GM10248 (cell line): ENCODE measurements around the gene PDLIM5.
"Not testable (repeated sequence)": the region's sequence is repeated elsewhere in the genome, so short reads cannot be mapped to it uniquely, and the experiment has no call there.

Experiments
- CTCF ChIA-PET: fragments of 300-600 bp; sonication (Branson Sonifier 250); formaldehyde crosslinking; extraction: SDS; loops from one replicate; lab custom pipeline; 2021; ENCODE audit warnings: antibody characterized with exemption; lab: Yijun Ruan, JAX
- POLR2A ChIA-PET: fragments of 350-650 bp; sonication (Branson Sonifier 250); formaldehyde crosslinking; extraction: SDS; loops from one replicate; lab custom pipeline; 2020; ENCODE audit warnings: antibody characterized with exemption; lab: Yijun Ruan, JAX
- DNase-seq: peaks from one replicate; pipeline ENCODE4 v3.0.0; 2012; ENCODE audit errors: extremely low spot score
- TF ChIP-seq, protein P1 (sequence below): IDR thresholded peaks from 2 replicates; pipeline ENCODE4 v1.5.1; 2012; ENCODE audit warnings: mild to moderate bottlenecking, low read depth; ENCODE audit errors: extremely low read depth, missing control alignments, control extremely low read depth

The PDLIM5 gene

DNA sequence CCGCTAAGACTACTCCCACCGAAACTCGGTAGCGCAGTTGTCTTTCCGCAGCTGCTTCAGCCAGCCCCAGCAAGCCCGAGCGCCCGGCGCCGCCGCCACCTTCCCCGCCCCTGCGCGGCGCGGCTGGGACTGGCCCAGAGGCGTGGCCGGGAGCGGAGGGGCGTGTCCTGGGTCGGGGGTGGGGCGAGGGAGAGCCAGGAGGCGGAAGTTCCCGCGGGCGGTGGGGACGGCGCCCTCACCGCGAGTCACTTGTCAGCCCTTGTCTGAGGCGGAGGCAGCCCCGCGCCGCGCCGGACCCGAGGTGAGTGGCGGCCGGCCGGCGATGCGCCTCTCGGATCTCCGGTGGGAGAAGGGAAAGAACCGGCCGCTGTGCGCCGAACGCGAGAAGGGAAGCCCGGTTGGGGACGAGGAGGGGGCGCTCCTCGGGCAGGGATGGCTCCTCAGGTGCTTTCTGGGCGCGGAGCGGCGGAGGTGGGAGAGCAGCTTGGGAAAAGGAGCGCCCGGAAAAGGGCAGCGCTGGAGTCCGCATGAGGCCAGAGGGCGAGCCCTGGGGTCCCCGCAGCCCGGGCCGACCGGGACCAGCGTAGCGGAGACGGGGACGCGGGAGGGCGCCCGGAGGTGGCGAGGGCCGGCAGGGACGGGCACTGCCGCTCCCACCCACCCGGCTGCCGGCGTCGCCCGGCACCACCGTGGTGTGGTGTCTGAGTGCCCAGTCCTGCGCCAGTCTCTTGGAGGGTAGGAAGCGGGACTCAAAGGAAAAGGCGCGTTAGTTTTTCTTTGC, at the start of gene PDLIM5:
Gene PDLIM5 (plus strand): TSS at position 248 of the 781 bp plus-strand sequence. CDS start 3,347 bp downstream, outside the sequence.
- ChIA-PET POLR2A (no interaction called here), CTCF (interaction anchor here (1.2 to 1.4 kb wide), 3 partner anchors 9 to 45 kb away, joined by 3 to 6 read pairs (median 3); no protein-coding TSS in a partner anchor)
- TF ChIP-seq, protein P1, sequence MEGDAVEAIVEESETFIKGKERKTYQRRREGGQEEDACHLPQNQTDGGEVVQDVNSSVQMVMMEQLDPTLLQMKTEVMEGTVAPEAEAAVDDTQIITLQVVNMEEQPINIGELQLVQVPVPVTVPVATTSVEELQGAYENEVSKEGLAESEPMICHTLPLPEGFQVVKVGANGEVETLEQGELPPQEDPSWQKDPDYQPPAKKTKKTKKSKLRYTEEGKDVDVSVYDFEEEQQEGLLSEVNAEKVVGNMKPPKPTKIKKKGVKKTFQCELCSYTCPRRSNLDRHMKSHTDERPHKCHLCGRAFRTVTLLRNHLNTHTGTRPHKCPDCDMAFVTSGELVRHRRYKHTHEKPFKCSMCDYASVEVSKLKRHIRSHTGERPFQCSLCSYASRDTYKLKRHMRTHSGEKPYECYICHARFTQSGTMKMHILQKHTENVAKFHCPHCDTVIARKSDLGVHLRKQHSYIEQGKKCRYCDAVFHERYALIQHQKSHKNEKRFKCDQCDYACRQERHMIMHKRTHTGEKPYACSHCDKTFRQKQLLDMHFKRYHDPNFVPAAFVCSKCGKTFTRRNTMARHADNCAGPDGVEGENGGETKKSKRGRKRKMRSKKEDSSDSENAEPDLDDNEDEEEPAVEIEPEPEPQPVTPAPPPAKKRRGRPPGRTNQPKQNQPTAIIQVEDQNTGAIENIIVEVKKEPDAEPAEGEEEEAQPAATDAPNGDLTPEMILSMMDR = peak; percentile 7
- DNase-seq = peak; percentile 97

DNA sequence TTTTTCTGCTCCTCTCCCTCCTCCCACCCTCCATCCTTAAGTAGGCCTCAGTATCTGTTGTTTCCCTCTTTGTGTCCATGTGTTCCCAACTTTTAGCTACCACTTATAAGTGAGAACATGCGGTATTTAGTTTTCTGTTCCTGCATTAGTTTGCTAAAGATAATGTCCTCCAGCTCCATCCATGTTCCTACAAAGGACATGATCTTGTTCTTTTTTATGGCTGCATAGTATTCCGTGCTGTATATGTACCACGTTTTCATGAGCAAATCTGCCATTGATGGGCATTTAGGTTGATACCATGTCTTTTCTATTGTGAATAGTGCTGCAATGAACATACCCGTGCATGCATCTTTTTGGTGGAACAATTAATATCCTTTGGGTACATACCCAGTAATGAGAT, 49.3 kb upstream of the PDLIM5 start:
- CTCF ChIA-PET, DNase-seq, POLR2A ChIA-PET: not testable (repeated sequence)

- CTCF ChIA-PET = no interaction called here
- no peak for DNase-seq
- TF ChIP-seq, protein P1 = no peak
- POLR2A ChIA-PET = no interaction called here
Observed at GRCh38 chr4:94403751-94404150, 48.0 kb upstream of the PDLIM5 start.

GRCh38 chr4:94406668-94407437, 44.9 kb upstream of the PDLIM5 start:
- ChIA-PET CTCF (interaction anchor here (0.7 to 3.2 kb wide), 38 partner anchors 8 to 260 kb away, joined by 3 to 21 read pairs (median 4); no protein-coding TSS in a partner anchor), POLR2A (no interaction called here)
- peak; percentile 33 for DNase-seq
- TF ChIP-seq, protein P1 = peak; percentile 68

DNA sequence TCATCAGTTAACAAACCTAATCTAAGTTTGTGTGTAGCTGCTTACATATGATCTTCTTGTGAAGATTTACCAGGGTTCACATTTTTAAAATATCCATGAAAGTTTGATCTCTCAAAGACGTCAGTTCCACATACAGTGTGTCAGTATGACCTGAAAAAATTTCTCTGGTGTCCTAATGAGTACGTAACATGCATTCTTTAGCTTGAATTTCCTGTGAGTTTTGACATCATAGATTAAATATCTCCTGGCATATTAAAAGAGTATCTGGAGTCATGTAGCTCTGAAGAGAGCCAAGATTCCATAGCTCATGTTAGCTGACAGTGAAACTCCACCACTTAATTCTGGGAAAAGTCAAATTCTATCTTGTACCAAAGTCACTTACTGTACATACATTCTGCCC, 43.9 kb upstream of the PDLIM5 start:
- no peak for DNase-seq
- TF ChIP-seq, protein P1 = no peak
- CTCF ChIA-PET = interaction anchor here (1.0 to 3.2 kb wide), 19 partner anchors 11 to 216 kb away, joined by 3 to 21 read pairs (median 4); no protein-coding TSS in a partner anchor
- POLR2A ChIA-PET = no interaction called here

- TF ChIP-seq, protein P1 = no peak
- DNase-seq = no peak
- ChIA-PET CTCF (interaction anchor here (0.7 to 3.2 kb wide), 7 partner anchors 10 to 192 kb away, joined by 3 to 21 read pairs (median 4); no protein-coding TSS in a partner anchor), POLR2A (no interaction called here)
Observed at GRCh38 chr4:94408549-94409374, 43.0 kb upstream of the PDLIM5 start.
